ENCODE measurements around the gene LTBP3.

LTBP3 gene

GRCh38 chr11:65551572-65552387, 6.4 kb downstream of the LTBP3 start:
- no peak for DNase-seq (ENCODE audit: low read depth in 2 of 2)
- peak; percentile 19 for TF ChIP-seq CTCF (IDR thresholded peaks at IDR 0.05; ENCODE audit: low read depth, low read length)

GRCh38 chr11:65549096-65549495, 9.1 kb downstream of the LTBP3 start:
- DNase-seq (ENCODE audit: low read depth in 2 of 2): no peak
- H3K4me3 ChIP-seq (replicated peaks in 1 of 2; ENCODE audit: low read depth in 2 of 2, low read length in 2 of 2): no peak overlapping the region
- TF ChIP-seq CTCF (IDR thresholded peaks at IDR 0.05; ENCODE audit: low read depth, low read length): no peak

More at GRCh38 chr11:65551572-65552387, 6.4 kb downstream of the LTBP3 start:
- no peak overlapping the region for H3K4me3 ChIP-seq (replicated peaks in 1 of 2; ENCODE audit: low read depth in 2 of 2, low read length in 2 of 2)

GRCh38 chr11:65548395-65548794, 9.8 kb downstream of the LTBP3 start:
- no peak overlapping the region for H3K4me3 ChIP-seq (replicated peaks in 1 of 2; ENCODE audit: low read depth in 2 of 2, low read length in 2 of 2)
- no peak for TF ChIP-seq CTCF (IDR thresholded peaks at IDR 0.05; ENCODE audit: low read depth, low read length)
- DNase-seq (ENCODE audit: low read depth in 2 of 2): no peak

- no peak for DNase-seq (ENCODE audit: low read depth in 2 of 2)
- TF ChIP-seq CTCF (IDR thresholded peaks at IDR 0.05; ENCODE audit: low read depth, low read length): no peak
- no peak overlapping the region for H3K4me3 ChIP-seq (replicated peaks in 1 of 2; ENCODE audit: low read depth in 2 of 2, low read length in 2 of 2)
Measured at GRCh38 chr11:65547446-65548125, 10.6 kb downstream of the LTBP3 start.

- TF ChIP-seq CTCF (IDR thresholded peaks at IDR 0.05; ENCODE audit: low read depth, low read length): no peak
- H3K4me3 ChIP-seq (replicated peaks in 1 of 2; ENCODE audit: low read depth in 2 of 2, low read length in 2 of 2): no peak overlapping the region
- no peak for DNase-seq (ENCODE audit: low read depth in 2 of 2)
Measured at GRCh38 chr11:65546217-65546958, 11.8 kb downstream of the LTBP3 start.

GRCh38 chr11:65545853-65546216, 12.3 kb downstream of the LTBP3 start:
- no peak for DNase-seq (ENCODE audit: low read depth in 2 of 2)
- TF ChIP-seq CTCF (IDR thresholded peaks at IDR 0.05; ENCODE audit: low read depth, low read length): no peak
- H3K4me3 ChIP-seq (replicated peaks in 1 of 2; ENCODE audit: low read depth in 2 of 2, low read length in 2 of 2): no peak overlapping the region

Data from cardiac fibroblast (primary cell).